Suprapubic skin (tissue), 3 donors: ENCODE data around the gene TP53TG5.

Experiments
- CTCF ChIP-seq, 2 donors: fragments of 200-600 bp in 1 of 2; fragments of 450-650 bp in 1 of 2; sonication (generic) in 1 of 2; IDR thresholded peaks; one replicate each; pipeline ENCODE4 v1.5.1; 2016 to 2019; ENCODE audit warnings: antibody characterized with exemption in 2 of 2, mild to moderate bottlenecking in 1 of 2, moderate library complexity in 1 of 2
- EP300 ChIP-seq: sonication (generic); formaldehyde crosslinking; IDR thresholded peaks from one replicate; pipeline ENCODE4 v1.6.1; 2017; ENCODE audit warnings: antibody characterized with exemption

DNA sequence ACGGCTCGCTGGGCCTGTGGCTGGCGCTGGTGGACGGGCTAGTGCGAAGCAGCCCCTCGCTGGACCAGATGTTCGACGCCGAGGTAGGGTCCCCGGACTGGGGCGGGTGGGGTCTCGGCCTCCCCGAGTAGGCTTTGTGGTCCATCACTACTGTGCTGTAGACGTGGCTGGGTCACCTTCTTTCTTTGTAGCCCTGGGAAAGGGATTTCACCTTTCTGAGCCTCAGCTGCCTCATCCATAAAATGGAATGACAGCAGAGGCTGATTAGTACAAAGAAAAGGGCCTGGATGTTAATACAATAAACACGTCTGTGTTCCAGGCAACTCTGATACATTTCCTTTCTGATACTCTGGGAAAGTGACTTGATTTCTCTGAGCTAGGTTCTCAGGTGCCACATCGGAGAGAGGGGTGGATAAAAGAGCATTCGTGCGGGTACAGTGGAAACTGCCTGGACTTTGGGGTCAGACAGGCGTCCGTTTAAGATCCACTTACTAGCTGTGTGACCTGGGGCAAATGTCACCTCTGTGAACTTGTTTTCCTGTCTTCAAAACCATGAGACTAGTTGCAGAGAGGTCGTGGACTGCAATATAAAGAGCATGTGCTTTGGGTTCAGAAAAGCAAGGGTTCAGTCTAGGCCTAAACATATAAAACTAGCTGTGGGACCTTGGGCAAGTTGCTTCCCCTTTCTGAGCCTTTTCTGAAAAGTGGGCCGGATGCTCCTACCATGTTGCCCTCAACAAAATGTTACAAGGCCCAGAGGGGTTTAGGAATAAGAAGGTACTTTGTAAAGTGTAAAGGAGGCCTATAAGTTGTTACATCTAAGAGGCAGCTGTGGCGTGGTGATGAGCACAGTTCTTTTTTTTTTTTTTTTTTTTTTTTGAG is 14.3 kb downstream of the TP53TG5 start:
- no peak for TF ChIP-seq CTCF (IDR thresholded peaks at IDR 0.05)
- TF ChIP-seq EP300, result no peak
